GM18502 (cell line): ENCODE results near the gene RPA3.
A peak's percentile ranks its signal among the peaks of the same experiment; 100 is the strongest.
"Not testable (repeated sequence)": the region's sequence is repeated elsewhere in the genome, so short reads cannot be mapped to it uniquely, and the experiment has no call there.

Source experiments
- ATAC-seq: cut with Tn5 transposase; IDR thresholded peaks from one replicate; pipeline ENCODE4 v1.9.1; 2021; ENCODE audit warnings: mild to moderate bottlenecking; ENCODE audit not compliant: unreplicated experiment, poor library complexity

Gene RPA3

DNA sequence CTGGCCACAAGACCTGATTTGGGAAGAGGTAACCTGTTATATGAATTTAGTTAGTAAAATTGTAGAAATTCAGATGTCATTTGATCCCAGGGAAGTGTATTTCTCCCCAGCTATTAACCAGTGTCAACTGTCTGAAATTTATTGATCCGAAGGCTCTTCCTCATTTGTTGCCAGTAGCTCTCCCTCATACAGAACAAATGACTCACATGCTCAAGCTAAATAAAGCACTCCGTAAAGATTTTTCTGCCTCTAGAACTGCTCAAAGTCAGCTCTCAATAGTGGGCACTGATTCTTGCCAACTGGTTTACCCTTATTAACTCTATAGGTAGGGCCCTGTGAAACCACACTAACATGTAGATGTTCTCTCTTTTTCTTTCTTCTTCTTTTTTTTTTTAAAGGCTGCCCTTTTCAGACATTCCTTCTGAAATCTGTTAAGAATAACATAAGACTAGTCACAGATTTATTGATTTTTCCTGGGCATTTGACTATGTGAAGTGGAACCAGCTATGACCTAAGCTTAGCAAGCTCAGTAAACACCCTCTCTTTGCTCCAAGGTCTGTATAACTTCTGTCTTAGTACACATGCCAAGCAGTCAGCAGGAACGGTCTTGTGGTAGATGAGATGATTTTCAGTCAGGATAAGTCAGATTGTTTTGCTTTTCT lies 21.8 kb downstream of the RPA3 start:
- ATAC-seq, result no peak

DNA sequence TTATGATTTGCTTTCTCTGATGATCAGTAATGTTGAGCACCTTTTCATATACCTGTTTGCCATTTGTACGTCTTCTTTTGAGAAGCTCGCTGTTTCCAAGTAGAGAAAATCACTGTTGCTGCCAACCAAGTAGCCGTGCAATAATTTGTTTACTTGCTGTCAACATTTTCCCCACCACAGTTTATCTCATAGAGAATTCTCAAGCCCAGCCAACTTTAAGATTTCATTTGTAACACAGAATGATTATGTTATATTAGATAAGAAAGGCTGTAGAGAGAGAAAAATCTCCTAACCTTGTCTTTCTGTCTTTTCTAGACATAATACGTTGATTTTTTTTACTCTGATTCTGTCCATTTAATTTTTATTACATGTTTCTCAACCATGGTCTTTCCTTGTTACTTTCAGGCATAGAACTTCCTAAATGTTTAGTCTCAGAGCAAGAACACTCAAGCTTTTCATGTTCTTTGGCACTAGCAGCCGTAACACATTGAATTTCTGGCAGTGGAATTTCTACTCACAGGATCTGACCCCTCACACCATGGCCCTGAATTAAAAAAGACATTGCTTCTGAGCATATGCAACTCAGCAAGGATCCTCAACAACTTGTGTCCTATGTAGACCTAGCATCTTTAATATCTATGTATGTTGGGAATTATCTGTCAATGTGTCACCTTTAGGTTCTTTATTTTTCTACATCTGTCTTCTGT lies 23.1 kb downstream of the RPA3 start:
- ATAC-seq, result no peak

DNA sequence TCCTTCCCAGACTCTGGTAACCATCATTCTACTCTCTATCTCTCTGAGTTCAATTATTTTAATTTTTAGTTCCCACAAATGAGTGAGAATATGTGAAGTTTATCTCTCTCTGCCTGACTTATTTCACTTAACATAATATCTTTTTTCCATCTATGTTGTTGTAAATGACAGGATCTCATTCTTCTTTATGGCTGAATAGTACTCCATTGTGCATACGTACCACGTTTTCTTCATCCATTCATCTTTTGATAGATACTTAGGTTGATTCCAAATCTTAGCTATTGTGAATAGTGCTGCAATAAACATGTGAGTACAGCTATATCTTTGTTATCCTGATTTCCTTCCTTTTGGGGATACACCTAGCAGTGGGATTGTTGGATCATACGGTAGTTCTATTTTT lies 23.9 kb downstream of the RPA3 start:
- ATAC-seq, result no peak

DNA sequence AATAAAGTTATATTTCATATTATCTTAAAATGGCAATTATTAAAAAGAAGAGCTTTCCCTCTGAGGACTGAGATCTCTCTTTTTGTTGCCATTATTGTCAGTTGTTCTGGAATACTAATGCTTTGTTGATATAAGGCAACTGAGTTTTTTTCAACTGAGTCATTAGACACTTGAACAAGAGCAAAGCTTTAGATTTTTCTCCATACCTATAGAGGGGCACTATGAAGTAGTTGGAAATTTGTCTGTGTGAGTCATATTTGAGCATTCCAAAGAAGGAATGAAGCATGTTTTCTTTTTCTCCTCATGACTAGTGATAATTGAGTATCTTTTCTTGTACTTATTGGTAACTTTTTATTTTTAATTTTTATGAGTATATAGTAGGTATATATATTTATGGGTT lies 24.5 kb downstream of the RPA3 start:
- ATAC-seq, result no peak

DNA sequence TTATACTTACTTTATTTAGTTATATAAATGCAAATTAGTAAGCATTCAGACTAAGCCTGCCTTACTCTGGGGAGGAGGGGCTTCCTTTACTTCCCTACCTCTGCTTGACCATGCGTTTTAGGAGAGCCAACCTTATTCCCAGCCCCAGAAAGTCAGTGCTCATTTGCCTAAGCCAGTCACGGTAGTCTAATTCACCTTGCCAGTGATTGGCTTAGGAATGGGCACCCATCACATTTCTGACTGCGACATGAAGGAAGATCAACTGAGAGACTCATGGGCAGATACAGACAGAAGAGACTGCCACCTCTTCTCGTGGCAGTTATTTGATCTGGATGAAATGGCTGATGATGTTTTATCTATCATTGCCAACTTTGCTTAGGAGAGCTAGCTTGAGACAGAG lies 29.5 kb downstream of the RPA3 start:
- no peak for ATAC-seq

DNA sequence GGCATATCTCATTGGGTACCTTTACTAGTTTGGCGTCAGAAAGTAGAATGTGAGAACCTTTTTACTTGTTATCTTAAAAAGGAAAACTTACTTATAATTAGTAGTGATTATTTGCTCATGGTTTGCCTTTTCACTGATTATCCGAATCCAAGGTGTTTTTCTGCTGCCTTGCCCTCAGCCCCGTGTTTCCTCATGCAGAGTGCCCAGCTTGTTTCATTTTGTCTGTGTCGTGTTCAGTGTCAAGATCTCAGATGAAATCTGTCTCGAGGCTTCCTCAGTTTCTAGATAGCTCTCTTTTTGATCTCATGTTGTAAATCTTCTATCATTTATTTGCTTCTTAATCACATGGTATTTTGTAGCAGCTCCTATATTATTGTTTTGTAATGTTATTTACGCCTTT lies 30.1 kb downstream of the RPA3 start:
- ATAC-seq, result no peak

DNA sequence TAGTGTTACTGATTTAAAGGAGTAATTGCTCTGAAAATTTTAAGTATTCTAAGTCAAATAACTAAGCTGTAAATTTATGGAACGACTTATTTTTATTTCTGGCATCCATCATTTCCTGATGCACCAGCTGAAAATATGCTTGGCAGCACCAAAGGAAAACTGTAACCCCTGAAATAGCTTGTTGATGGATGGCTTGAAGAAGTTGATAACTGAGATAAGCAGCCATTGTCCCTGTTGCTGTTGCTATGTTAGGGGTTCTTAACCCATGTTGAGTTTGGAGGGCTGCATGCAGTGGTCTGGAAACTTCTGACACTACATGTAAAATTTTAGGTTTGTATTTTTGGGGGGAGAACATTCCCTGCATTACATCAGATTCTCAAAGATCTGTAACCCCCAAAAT lies 30.6 kb downstream of the RPA3 start:
- ATAC-seq, result no peak

DNA sequence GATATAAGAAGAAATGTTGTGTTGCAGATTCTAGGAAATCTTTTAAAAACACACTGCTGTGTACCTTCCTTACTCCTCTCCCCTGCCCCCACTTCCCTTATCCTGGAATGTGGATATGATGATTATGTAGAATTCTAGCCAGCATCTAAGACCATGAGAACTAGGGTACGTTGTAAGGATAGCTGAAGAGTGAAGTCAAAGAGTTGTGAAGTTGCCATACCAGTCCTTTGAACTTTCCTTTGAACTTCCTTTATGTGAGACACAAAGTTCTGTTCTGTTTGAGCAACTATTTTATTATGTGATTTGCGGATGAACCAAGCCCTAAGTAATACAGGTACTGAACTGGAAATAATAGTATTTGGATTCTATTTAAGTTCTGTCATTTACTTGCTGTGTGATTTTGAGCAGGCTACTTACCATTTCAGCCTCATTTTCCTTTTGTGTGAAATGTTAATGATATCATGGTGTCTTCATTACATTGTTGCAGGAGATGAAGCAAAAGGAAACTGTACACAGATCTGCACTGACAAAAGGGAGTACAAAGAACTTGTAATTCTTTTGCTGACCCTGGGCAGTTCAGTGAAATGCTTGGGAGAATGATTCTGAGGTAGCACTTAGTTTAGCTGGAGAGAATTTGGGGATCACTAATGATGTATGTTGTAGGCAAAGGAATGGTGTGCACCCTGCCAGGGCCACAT lies 31.4 kb downstream of the RPA3 start:
- ATAC-seq, result no peak

DNA sequence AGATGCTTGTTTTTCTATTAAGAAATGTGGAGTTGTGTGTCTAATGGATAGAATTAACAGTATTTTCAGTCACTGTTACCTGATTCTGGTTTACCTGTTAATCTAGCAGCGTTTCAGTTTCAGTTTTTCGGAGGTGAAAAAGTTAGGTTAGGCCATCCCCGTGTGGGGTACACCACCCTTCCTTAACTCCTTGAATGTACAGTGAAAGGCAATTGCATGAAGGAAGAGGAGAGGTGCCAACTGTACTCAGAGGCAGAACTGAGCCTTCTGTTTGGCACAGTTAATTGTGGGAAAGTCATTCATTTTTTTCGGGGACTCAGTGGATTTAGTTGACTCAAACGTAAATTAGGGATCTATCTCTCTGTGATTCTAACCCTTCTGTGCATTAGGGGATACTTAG lies 35.5 kb downstream of the RPA3 start:
- ATAC-seq, result no peak

DNA sequence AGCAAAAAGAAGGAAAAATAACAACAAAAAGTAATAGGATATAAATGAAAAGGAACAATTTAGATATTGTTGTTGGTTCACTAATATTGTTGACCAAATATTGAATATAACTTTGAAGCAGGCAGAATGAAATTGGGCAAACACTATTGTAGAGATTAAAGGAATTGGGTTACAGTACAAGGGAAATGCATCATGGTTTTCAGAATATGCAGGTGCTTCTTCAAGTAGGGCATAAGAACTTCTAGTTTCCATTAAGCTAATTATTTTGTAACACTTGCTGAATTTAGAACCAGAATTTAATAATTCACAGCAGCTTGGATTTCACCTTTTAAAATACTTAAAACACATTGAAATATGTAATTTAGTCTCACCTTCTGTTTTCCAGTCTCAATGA lies 36.5 kb downstream of the RPA3 start:
- ATAC-seq, result no peak

DNA sequence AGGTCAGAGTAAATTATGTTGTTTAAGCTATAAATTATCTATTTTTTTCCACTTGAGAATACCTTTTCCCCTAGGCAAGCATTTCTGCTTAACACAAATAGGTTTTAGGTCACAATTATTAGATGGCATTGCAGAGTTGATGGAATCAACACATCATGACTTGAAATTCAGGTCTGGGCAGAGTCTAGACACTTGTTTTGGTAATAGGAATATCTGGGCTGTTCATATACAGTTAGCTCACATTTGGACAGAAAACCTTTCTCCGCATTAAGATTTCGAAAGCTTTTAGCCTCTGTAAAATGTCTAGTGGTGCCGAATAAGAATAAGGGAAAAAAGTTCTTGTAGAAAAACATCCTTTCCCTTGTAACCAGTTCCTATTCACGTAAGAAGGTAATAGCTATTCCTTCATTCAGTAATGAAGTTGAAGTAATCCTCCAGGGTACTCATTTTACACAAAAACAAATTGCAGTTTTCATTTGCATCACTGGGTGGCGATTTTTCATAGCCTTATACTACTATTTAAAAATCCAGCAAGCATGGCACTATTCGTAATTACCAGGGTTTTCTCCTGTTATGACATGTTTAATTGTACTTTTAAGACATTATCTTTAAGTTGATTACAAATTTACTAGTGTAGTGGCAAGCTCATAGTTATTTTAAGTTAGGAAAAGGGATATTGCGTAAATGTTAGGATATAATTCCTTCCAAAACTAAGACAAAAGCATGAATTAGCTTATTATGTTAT lies 37.0 kb downstream of the RPA3 start:
- ATAC-seq, result peak; percentile 81

DNA sequence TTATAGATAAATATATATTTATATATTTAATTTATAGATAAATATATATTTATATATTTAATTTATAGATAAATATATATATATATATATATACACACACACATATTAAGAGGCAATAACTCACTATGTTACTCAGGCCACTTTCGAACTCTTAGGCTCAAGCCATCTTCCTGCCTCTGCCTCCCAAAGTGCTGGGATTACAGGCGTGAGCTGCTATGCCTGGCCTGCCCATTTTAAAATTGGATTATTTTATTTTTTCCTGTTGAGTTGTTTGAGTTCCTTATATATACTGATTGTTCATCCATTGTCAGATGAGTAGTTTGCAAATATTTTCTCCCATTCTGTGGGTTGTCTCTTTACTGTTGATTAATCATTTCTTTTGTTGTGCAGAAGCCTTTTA lies 38.8 kb downstream of the RPA3 start:
- ATAC-seq, result not testable (repeated sequence)

DNA sequence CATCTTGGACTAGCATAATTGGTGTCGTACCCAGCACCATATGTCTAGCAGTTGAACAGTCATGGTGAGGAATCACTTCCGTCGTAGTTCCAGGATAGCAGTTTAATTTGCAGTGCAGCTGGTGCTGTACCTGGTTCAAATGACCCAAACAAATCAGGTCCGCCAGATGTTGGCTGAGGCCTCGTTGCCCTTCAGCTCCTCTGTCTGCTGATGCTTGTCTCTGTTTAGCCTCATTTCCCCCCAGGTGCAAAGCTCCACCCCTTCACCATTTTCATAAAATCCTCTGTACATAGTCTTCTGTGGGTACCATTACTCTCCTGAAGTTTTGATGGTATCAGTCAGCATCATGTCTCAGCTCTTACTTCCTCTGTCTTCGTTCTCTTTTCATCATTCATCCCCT lies 42.7 kb downstream of the RPA3 start:
- no peak for ATAC-seq

DNA sequence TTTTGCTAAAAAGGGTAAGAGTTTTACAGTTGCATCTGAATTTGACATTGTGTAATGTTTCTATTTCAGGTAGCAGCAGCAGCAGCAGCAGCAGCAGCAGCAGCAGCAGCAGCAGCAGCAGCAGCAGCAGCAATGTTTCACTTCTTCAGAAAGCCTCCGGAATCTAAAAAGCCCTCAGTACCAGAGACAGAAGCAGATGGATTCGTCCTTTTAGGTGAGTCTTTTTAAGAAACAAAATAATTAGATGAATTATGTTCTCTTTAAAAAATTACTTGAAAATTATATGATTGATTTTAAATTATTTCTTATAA lies 45.2 kb downstream of the RPA3 start:
- no peak for ATAC-seq

DNA sequence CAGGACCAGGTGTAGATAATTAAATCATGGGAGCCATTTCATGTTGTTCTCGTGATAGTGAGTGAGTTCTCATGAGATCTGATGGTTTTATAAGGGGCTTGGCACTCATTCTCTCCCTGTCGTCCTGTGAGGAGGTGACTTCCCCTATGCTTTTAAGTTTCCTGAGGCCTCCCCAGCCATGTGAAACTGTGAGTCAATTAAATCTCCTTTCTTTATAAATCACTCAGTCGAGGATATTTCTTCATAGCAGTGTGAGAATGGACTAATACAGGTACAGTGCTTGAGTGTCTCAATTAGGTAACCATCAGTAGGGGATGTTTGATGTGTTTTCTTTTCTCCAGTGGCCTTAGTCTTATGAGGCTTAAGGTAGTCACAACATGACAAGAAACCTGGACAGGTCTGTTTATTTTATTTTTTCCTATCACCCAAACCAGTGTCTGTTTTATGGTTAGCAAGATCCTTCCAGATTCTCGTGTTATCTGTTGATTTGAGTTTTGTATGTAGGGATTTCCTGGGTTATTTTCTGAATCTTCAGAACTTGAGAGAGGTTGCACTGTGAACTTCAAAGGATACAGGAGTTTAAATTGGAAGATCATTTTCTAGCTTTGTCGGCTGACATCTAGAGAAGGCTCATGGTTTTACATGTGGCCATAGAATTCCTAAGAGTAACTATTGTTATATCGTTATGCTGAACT lies 45.7 kb downstream of the RPA3 start:
- ATAC-seq, result no peak

DNA sequence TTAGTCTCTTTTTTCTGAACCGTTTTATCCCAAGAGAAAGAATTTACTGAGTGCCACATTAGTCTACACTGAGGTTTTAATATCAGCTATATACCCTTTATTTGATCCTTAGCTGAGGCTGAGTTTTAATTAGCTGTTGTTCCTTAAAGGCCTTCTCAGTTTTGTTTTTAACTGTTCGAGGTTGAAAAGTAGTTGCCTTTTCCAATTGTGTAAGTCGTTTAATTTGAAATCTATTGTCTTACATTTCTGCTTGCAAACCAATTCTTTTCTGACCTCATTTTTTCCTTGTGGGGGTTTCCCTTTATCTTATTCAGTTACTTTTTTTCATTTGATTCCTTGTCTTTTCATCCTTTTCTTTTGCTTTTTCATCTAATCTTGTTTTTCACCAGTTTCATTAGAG lies 47.0 kb downstream of the RPA3 start:
- ATAC-seq, result no peak

DNA sequence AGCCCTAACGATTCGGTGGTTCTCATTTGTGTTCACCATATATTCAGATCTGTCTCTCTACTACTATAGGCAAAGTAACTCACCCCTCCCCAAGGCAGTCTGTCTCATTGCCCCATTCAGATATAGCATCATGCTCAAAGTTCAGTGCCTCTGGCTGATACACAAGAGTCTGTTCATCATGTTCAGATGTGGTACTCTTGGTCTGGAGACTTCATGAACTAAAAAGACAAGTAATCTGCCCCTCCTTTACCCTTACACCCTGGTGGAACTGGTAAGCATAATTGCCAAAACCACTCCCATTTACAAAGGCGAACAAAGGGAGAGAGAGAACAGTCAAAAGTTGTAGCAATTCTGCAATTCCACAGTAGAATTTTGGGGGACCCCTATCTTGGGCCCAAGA lies 47.9 kb downstream of the RPA3 start:
- ATAC-seq, result no peak

DNA sequence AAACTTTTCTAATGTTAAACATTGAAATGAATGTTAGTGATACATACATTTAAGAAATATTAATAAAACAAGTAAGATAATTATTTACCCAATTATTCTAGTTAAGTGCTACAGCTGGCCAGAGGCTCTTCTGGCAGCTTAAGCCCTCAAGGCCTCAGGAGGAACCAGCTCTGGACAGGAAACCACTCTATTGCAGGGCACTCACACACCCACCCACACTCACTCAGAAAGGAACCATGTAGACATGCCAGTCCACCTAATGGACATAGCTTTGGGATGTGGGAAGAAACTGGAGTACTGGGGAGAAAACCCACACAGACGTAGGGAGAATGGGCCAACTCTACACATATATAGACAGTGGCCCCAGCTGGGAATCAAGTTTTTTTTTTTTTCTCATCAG lies 49.7 kb downstream of the RPA3 start:
- no peak for ATAC-seq

DNA sequence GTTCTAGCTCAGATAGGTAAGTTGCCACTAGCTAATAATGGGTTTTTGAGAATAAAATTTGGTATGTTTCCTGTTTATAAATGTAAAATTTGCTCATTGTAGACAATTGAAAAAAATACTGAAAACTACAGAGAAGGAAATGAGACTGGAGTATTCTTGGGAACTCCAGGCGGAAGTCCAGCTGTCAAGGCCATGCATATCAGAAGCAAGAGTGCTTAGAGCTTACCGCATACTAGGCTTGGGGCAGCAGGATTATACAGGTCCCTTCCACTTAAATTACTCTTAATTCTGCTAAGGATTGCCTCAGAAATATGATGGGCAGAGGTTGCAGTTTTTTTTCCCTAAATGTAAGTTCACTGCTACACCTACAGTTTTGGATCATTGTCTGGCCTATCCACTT lies 51.2 kb downstream of the RPA3 start:
- no peak for ATAC-seq

DNA sequence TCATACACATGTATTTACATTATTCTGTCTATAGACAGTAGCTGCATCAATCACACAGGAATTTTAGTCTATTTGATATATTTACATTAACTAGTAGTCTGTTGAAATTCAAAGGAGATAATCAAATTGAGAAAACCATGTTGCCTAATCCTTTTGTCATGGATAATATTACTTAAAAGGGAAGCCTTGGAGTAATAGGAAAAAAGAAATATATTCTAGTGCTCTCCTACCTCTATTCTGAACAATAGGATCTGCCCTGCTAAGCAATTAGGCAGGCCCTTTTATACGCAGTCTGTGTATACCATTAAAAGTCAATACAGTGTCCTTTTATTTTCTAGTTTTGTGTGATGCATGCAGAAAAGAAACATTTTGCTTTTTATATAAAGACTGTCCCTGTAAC lies 53.4 kb downstream of the RPA3 start:
- no peak for ATAC-seq

DNA sequence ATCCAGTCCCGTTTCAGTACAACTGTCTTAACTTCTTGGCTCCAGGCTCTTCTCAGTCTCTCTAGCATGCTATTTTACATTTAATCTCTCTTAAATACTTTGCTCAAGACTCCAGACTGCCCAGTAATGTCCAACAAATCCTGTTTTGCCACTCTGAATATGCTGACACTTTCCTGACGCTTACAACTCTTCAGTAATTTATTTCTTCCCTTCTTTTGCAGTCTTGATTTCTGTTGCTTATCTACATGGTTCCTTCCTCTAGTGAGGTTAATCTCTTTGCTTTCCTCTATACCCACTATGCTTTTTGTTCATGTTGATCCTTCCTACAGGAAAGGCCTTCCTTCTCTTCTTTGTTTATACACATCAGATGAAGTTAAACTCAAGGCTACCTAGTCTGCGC lies 54.1 kb downstream of the RPA3 start:
- ATAC-seq, result no peak
